GM20000 (cell line): ENCODE data around the gene CELF1.

ENCODE experiments used
- DNase-seq: peaks from one replicate; pipeline ENCODE4 v3.0.0; 2012; ENCODE audit warnings: low spot score
- CTCF ChIP-seq: IDR thresholded peaks from 2 replicates; pipeline ENCODE4 v1.5.1; 2012; ENCODE audit warnings: mild to moderate bottlenecking, control low read depth; ENCODE audit errors: extremely low read depth, missing control alignments

CELF1 gene

GRCh38 chr11:47480762-47481161 lies 72.2 kb downstream of the CELF1 start:
- no peak for DNase-seq
- no peak for TF ChIP-seq CTCF

- DNase-seq = no peak
- TF ChIP-seq CTCF = no peak
These were observed 74.1 kb downstream of the CELF1 start for GRCh38 chr11:47478651-47479329.

- no peak for DNase-seq
- no peak for TF ChIP-seq CTCF
These were observed 75.2 kb downstream of the CELF1 start for GRCh38 chr11:47477753-47478152.

- no peak for TF ChIP-seq CTCF
- no peak for DNase-seq
These were observed 75.6 kb downstream of the CELF1 start for GRCh38 chr11:47477323-47477722.

- no peak for DNase-seq
- no peak for TF ChIP-seq CTCF
These were observed 82.3 kb downstream of the CELF1 start for GRCh38 chr11:47470671-47471070.

- TF ChIP-seq CTCF = no peak
- no peak for DNase-seq
These were observed 83.4 kb downstream of the CELF1 start for GRCh38 chr11:47469361-47470179.

GRCh38 chr11:47468598-47469214 lies 84.2 kb downstream of the CELF1 start:
- DNase-seq = no peak

More at GRCh38 chr11:47468598-47469214, 84.2 kb downstream of the CELF1 start:
- TF ChIP-seq CTCF = no peak
